Prostate gland (tissue), 2 donors: ENCODE measurements around the gene TP63.

Source experiments
- POLR2A ChIP-seq: fragments of 450-650 bp; IDR thresholded peaks from one replicate; pipeline ENCODE4 v1.6.1; 2016; ENCODE audit warnings: antibody characterized with exemption, mild to moderate bottlenecking
- POLR2AphosphoS5 ChIP-seq: sonication (generic); formaldehyde crosslinking; IDR thresholded peaks from one replicate; pipeline ENCODE4 v1.6.1; 2017; ENCODE audit warnings: antibody characterized with exemption
- TF ChIP-seq, protein P1 (sequence below), 4 experiments: fragments of 200-600 bp in 2 of 4; fragments of 450-650 bp in 2 of 4; sonication (generic) in 2 of 4; IDR thresholded peaks; 1 replicate in 3 of 4; 2 replicates in 1 of 4; pipeline ENCODE4 v1.5.1; 2016 to 2019; ENCODE audit warnings: antibody characterized with exemption in 4 of 4, mild to moderate bottlenecking in 2 of 4, moderate library complexity in 2 of 4

DNA sequence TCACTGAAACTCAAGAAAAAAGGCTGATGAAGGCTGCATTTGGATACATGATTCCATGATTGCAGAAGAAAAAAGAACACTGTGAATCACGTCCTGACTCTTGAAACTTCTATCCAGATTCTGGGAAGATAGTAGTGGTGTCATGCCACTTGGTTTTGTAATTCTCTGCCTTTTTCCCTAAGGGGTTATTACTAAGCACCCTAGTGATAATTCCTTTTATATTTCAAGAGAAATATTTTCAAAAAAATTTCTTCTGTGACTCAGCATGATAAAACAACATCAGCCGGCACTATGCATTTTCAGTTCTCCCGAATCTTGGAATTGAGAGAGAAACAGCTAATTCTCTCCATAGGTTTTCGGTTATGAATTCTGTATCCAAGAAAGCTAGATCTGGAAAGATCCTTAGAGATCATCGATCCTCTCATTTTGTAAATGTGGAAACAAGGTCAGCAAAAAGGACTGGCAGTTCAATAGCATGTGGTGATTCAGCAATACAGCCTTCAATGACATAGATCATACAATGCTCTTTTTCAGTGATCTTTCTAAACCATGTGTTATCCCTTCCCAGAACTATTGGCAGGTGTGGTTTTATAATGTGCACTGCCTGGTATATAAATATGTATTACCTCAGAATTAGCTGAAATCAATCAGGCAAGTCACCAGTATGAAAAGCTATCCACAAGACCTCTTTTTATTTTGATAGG lies 42.6 kb upstream of the TP63 start:
- no peak for TF ChIP-seq POLR2A
- TF ChIP-seq, protein P1, sequence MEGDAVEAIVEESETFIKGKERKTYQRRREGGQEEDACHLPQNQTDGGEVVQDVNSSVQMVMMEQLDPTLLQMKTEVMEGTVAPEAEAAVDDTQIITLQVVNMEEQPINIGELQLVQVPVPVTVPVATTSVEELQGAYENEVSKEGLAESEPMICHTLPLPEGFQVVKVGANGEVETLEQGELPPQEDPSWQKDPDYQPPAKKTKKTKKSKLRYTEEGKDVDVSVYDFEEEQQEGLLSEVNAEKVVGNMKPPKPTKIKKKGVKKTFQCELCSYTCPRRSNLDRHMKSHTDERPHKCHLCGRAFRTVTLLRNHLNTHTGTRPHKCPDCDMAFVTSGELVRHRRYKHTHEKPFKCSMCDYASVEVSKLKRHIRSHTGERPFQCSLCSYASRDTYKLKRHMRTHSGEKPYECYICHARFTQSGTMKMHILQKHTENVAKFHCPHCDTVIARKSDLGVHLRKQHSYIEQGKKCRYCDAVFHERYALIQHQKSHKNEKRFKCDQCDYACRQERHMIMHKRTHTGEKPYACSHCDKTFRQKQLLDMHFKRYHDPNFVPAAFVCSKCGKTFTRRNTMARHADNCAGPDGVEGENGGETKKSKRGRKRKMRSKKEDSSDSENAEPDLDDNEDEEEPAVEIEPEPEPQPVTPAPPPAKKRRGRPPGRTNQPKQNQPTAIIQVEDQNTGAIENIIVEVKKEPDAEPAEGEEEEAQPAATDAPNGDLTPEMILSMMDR (IDR thresholded peaks at IDR 0.05) = no peak
- no peak for TF ChIP-seq POLR2AphosphoS5
